ENCODE measurements around the gene TMEM135. TPM values are rescaled to one million over a fixed set of nuclear protein-coding genes. Genes with fewer than 3 reads are reported as not detected.

TMEM135 gene
- total RNA-seq, 1 experiment from 2014 or later, result 65.5 TPM

DNA sequence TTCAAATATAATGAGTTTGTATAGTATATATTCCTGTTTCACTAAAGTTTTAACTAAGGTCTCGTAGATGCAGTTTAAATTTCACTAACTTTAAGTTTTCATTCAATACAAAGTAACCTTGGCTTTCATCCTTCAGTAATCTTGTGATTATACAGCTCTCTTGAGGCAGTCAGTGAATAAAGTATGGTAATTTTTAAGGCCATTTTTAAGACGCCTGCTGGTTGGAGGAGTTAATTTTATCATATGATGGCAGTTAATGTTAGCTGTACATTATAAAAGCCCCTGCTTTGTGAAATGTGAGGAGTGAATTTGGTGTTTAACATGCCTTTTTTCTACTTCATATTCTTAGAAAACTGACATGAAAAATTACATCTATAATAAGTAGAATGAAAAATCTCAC is 163.6 kb downstream of the TMEM135 start:
- DNase-seq (ENCODE audit: low read depth, low spot score) (no peak), ATAC-seq (no peak)
- Histone ChIP-seq H3K27me3 (ENCODE audit: control insufficient read depth, insufficient read depth, low read length) (no peaks in the 10 kb centered on the region), H3K4me1 (ENCODE audit: control insufficient read depth, insufficient read depth, low read length) (no peaks in the 10 kb centered on the region), H3K36me3 (ENCODE audit: control insufficient read depth, insufficient read depth, low read length) (no peaks in the 10 kb centered on the region), H3K9me3 (ENCODE audit: control insufficient read depth, insufficient read depth, low read depth, low read length) (no peaks in the 10 kb centered on the region), H3K4me3 (ENCODE audit: low read depth in 2 of 2, low read length in 2 of 2) (no peak overlapping the region), H3K27ac (ENCODE audit: low read length) (no peak overlapping the region)
- TF ChIP-seq, protein P1, sequence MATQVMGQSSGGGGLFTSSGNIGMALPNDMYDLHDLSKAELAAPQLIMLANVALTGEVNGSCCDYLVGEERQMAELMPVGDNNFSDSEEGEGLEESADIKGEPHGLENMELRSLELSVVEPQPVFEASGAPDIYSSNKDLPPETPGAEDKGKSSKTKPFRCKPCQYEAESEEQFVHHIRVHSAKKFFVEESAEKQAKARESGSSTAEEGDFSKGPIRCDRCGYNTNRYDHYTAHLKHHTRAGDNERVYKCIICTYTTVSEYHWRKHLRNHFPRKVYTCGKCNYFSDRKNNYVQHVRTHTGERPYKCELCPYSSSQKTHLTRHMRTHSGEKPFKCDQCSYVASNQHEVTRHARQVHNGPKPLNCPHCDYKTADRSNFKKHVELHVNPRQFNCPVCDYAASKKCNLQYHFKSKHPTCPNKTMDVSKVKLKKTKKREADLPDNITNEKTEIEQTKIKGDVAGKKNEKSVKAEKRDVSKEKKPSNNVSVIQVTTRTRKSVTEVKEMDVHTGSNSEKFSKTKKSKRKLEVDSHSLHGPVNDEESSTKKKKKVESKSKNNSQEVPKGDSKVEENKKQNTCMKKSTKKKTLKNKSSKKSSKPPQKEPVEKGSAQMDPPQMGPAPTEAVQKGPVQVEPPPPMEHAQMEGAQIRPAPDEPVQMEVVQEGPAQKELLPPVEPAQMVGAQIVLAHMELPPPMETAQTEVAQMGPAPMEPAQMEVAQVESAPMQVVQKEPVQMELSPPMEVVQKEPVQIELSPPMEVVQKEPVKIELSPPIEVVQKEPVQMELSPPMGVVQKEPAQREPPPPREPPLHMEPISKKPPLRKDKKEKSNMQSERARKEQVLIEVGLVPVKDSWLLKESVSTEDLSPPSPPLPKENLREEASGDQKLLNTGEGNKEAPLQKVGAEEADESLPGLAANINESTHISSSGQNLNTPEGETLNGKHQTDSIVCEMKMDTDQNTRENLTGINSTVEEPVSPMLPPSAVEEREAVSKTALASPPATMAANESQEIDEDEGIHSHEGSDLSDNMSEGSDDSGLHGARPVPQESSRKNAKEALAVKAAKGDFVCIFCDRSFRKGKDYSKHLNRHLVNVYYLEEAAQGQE (IDR thresholded peaks at IDR 0.05; ENCODE audit: insufficient read depth in 1 of 2, low read depth in 2 of 2, low read length in 1 of 2), result no peak
- no peak for TF ChIP-seq POLR2AphosphoS5 (IDR thresholded peaks at IDR 0.05; ENCODE audit: low read depth, low read length)
- no peak for TF ChIP-seq TCF7L2 (IDR thresholded peaks at IDR 0.05; ENCODE audit: low read depth, low read length)
- TF ChIP-seq, protein P2, sequence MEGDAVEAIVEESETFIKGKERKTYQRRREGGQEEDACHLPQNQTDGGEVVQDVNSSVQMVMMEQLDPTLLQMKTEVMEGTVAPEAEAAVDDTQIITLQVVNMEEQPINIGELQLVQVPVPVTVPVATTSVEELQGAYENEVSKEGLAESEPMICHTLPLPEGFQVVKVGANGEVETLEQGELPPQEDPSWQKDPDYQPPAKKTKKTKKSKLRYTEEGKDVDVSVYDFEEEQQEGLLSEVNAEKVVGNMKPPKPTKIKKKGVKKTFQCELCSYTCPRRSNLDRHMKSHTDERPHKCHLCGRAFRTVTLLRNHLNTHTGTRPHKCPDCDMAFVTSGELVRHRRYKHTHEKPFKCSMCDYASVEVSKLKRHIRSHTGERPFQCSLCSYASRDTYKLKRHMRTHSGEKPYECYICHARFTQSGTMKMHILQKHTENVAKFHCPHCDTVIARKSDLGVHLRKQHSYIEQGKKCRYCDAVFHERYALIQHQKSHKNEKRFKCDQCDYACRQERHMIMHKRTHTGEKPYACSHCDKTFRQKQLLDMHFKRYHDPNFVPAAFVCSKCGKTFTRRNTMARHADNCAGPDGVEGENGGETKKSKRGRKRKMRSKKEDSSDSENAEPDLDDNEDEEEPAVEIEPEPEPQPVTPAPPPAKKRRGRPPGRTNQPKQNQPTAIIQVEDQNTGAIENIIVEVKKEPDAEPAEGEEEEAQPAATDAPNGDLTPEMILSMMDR (IDR thresholded peaks at IDR 0.05), result no peak
- TF ChIP-seq SIN3A (IDR thresholded peaks at IDR 0.05; ENCODE audit: borderline replicate concordance, insufficient read depth, low read depth, low read length), result no peak
- intact Hi-C loops (cut with micrococcal nuclease; ENCODE audit: unreplicated experiment) (no loop called here), in situ Hi-C loops (cut with HindIII; ENCODE audit: low pct_unique_long_range_greater_than_20kb, low sequenced_read_pairs) (no loop called here)
- POLR2A ChIA-PET, result no interaction called here
- CTCF ChIA-PET, result no interaction called here
- BruUV-seq (replicated peaks), result no TSS peak

DNA sequence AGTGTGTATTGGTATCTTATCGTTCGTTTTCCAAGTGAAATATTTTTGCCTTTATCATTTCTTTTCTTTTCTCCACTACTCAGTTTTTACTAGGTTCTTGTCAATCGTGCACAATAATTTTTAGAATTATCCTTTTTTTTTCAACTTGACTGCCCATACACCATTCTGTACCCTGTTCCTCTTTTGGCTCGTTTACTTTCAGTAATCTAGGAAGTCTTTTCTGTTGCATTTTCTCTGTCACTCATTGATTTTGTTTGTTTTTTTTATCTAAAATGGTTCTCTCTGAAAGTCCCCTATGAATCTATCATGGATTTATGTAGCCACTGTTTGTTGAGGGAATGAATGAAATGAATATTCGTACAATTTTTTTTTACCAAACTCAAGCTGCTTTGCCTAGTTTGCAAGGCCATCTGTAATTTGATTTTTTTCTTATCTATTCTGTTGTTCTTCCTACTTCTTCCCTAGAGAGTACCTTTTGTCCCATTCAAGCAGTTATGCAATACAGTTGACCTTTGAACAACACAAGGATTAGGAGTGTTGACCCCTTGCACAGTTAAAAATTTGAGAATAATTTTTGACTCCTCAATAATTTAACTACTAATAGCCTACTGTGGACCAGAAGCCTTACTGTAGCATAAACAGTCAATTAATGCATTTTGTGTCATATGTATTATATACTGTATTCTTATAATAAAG is 166.3 kb downstream of the TMEM135 start:
- CTCF ChIA-PET, result no interaction called here
- H3K27ac ChIP-seq (ENCODE audit: low read length), result no peak overlapping the region
- no TSS peak for BruUV-seq (replicated peaks)

More for the DNA sequence above, 166.3 kb downstream of the TMEM135 start:
- no peaks in the 10 kb centered on the region for H3K4me1 ChIP-seq (ENCODE audit: control insufficient read depth, insufficient read depth, low read length)
- in situ Hi-C loops (cut with HindIII; ENCODE audit: low pct_unique_long_range_greater_than_20kb, low sequenced_read_pairs) (no loop called here), intact Hi-C loops (cut with micrococcal nuclease; ENCODE audit: unreplicated experiment) (no loop called here)
- POLR2A ChIA-PET, result no interaction called here
- ATAC-seq (no peak), DNase-seq (ENCODE audit: low read depth, low spot score) (no peak)
- no peaks in the 10 kb centered on the region for H3K36me3 ChIP-seq (ENCODE audit: control insufficient read depth, insufficient read depth, low read length)
- TF ChIP-seq, protein P2 (IDR thresholded peaks at IDR 0.05), result no peak
- TF ChIP-seq, protein P1 (IDR thresholded peaks at IDR 0.05; ENCODE audit: insufficient read depth in 1 of 2, low read depth in 2 of 2, low read length in 1 of 2), result no peak
- TF ChIP-seq SIN3A (IDR thresholded peaks at IDR 0.05; ENCODE audit: borderline replicate concordance, insufficient read depth, low read depth, low read length), result no peak
- TF ChIP-seq POLR2AphosphoS5 (IDR thresholded peaks at IDR 0.05; ENCODE audit: low read depth, low read length), result no peak
- TF ChIP-seq TCF7L2 (IDR thresholded peaks at IDR 0.05; ENCODE audit: low read depth, low read length), result no peak
- H3K27me3 ChIP-seq (ENCODE audit: control insufficient read depth, insufficient read depth, low read length), result no peaks in the 10 kb centered on the region
- no peak overlapping the region for H3K4me3 ChIP-seq (ENCODE audit: low read depth in 2 of 2, low read length in 2 of 2)
- H3K9me3 ChIP-seq (ENCODE audit: control insufficient read depth, insufficient read depth, low read depth, low read length), result no peaks in the 10 kb centered on the region
